Measurements from ENCODE around the gene CD63. TPM values are rescaled to one million over a fixed set of nuclear protein-coding genes. Genes with fewer than 3 reads are reported as not detected.

The CD63 gene
- total RNA-seq, 1 experiment from 2014 or later, result 409 TPM

DNA sequence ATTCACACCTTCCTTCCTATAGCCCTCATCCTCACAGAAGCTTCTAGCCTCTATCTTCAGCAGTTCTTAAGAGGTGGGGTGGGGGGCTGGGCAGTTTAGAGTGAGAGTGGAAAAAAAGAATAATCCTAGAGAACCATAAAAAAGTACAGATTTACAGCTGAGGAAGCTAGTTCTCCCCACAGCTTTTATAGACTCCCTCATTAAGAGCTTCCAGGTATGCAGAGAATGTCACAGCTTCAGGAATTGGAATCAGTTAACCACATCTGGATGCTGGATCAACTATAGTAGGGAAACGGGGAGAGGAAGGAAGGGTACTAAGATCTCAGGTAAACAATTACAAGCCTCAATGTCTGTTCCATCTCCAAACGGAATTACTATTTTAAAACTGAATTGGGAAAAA, 26.4 kb upstream of the CD63 start:
- ATAC-seq, result 0 out of 2 replicates have a peak, but pooled peaks have one; percentile 17
- POLR2A ChIA-PET, result interaction anchor here (0.6 to 1.5 kb wide), 4 partner anchors 16 to 141 kb away, joined by 4 to 6 read pairs (median 4); partner anchors contain the start of genes DNAJC14 and ORMDL2
- Mint-ChIP-seq H3K4me1 (peaks cover 18% of the 10 kb centered on the region), H3K4me3 (no peak overlapping the region), H3K27me3 (ENCODE audit: low read depth) (no peaks in the 10 kb centered on the region), H3K36me3 (peaks cover 64% of the 10 kb centered on the region), H3K9me3 (no peaks in the 10 kb centered on the region), H3K27ac (peak overlapping the region; percentile 10)
- no peak for DNase-seq (ENCODE audit: low spot score)
- TF ChIP-seq SOX15 (CRISPR knock-in tag; IDR thresholded peaks at IDR 0.05), result no peak
- TF ChIP-seq PRRX2 (CRISPR knock-in tag; IDR thresholded peaks at IDR 0.05), result 0 out of 2 replicates have a peak, but pooled peaks have one; percentile 21
- CTCF ChIA-PET, result interaction anchor here (0.5 to 7.1 kb wide), 7 partner anchors 9 to 141 kb away, joined by 3 to 54 read pairs (median 5); no protein-coding TSS in a partner anchor

DNA sequence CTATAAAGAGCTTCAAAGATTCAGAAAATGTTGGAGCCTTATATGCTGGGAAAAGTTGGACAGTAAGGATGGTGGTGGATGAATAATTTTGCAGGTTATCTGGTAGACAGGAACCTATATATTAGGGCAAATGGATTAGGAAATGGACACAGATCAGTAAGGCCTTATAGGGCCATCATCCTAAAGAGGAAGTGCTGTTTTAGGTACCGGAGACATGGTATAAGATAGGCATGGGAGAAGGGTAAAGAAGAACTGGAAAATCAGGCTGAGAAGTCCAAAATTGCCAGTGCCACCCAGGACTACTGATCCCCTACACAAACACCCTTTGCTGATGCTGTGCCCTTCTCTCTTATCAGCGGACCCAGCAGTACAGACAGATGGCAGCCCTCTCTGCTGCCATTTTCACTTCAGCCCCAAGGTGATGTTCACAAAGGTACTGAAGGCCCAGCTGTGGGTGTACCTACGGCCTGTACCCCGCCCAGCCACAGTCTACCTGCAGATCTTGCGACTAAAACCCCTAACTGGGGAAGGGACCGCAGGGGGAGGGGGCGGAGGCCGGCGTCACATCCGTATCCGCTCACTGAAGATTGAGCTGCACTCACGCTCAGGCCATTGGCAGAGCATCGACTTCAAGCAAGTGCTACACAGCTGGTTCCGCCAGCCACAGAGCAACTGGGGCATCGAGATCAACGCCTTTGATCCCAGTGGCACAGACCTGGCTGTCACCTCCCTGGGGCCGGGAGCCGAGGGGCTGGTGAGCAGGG, 19.6 kb upstream of the CD63 start:
- no peak for ATAC-seq
- peaks cover 60% of the 10 kb centered on the region for H3K4me1 Mint-ChIP-seq
- no peak for TF ChIP-seq ZBTB43 (CRISPR knock-in tag; IDR thresholded peaks at IDR 0.05)
- TF ChIP-seq FOXP4 (CRISPR knock-in tag; IDR thresholded peaks at IDR 0.05), result no peak
- TF ChIP-seq ZBTB21 (CRISPR knock-in tag; IDR thresholded peaks at IDR 0.05; ENCODE audit: borderline replicate concordance), result no peak
- no peak for TF ChIP-seq ZNF121 (CRISPR knock-in tag; IDR thresholded peaks at IDR 0.05)
- TF ChIP-seq ATF1 (CRISPR knock-in tag; IDR thresholded peaks at IDR 0.05), result no peak
- no peak for TF ChIP-seq MYBL2 (CRISPR knock-in tag; IDR thresholded peaks at IDR 0.05)
- TF ChIP-seq EMX1 (CRISPR knock-in tag; IDR thresholded peaks at IDR 0.05), result no peak
- no peak for TF ChIP-seq NR2C2 (CRISPR knock-in tag; IDR thresholded peaks at IDR 0.05)
- TF ChIP-seq AR (CRISPR knock-in tag; IDR thresholded peaks at IDR 0.05), result no peak
- no peak for TF ChIP-seq ETV6 (CRISPR knock-in tag; IDR thresholded peaks at IDR 0.05)
- no peak for TF ChIP-seq IRF2 (CRISPR knock-in tag; IDR thresholded peaks at IDR 0.05; ENCODE audit: borderline replicate concordance, low read depth)
- TF ChIP-seq, protein P1, sequence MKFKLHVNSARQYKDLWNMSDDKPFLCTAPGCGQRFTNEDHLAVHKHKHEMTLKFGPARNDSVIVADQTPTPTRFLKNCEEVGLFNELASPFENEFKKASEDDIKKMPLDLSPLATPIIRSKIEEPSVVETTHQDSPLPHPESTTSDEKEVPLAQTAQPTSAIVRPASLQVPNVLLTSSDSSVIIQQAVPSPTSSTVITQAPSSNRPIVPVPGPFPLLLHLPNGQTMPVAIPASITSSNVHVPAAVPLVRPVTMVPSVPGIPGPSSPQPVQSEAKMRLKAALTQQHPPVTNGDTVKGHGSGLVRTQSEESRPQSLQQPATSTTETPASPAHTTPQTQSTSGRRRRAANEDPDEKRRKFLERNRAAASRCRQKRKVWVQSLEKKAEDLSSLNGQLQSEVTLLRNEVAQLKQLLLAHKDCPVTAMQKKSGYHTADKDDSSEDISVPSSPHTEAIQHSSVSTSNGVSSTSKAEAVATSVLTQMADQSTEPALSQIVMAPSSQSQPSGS (CRISPR knock-in tag; IDR thresholded peaks at IDR 0.05; ENCODE audit: borderline replicate concordance, low read depth), result no peak
- no peak for TF ChIP-seq GABPB1 (CRISPR knock-in tag; IDR thresholded peaks at IDR 0.05)
- no peaks in the 10 kb centered on the region for H3K27me3 Mint-ChIP-seq (ENCODE audit: low read depth)
- CTCF ChIA-PET, result interaction anchor here (1.3 to 5.0 kb wide), 2 partner anchors 11 to 67 kb away, joined by 4 to 50 read pairs; a partner anchor contains a TSS
- no peak overlapping the region for H3K4me3 Mint-ChIP-seq
- no peak for DNase-seq (ENCODE audit: low spot score)
- POLR2A ChIA-PET, result interaction anchor here (0.6 kb wide), 1 partner anchor 259 kb away, joined by 3 read pairs; no protein-coding TSS in a partner anchor
- no peaks in the 10 kb centered on the region for H3K9me3 Mint-ChIP-seq
- H3K27ac Mint-ChIP-seq, result no peak overlapping the region
- H3K36me3 Mint-ChIP-seq, result peaks cover 52% of the 10 kb centered on the region

Data from WTC11 (cell line).